ENCODE results near the gene PNPLA4. TPM values are rescaled to one million over a fixed set of nuclear protein-coding genes. Genes with fewer than 3 reads are reported as not detected.

The PNPLA4 gene
- total RNA-seq: 9.7 TPM
- long read RNA-seq, transcript PNPLA4-201 (7 exons, 3,372 nt): major isoform, 5 of 9 reads
- long read RNA-seq, partial matches to known transcripts: 3 of 9 reads
- long read RNA-seq, other reads (novel, unspliced or antisense): 0 of 9 reads

- Histone ChIP-seq H3K4me3 (peak within 1 kb of the TSS; percentile 57), H3K9me3 (no peaks in the 10 kb centered on the region), H3K27me3 (no peaks in the 10 kb centered on the region), H3K4me1 (no peaks in the 10 kb centered on the region), H3K27ac (peak within 1 kb of the TSS; percentile 83), H3K36me3 (no peaks in the 10 kb centered on the region)
- intact Hi-C loops (cut with DNase I): no loop called here
- DNase-seq (peak; percentile 93), ATAC-seq (peak; percentile 97)
- peak; percentile 34 for TF ChIP-seq CTCF (IDR thresholded peaks at IDR 0.05)
Observed at GRCh38 chrX:7927259-7928167, at the start of gene PNPLA4. Gene PNPLA4 (minus strand): TSS chrX:7927413. CDS start chrX:7926119, 1,294 bp downstream.

GRCh38 chrX:7972586-7972985 lies 45.4 kb upstream of the PNPLA4 start:
- ATAC-seq (no peak), DNase-seq (no peak)
- Histone ChIP-seq H3K27me3 (no peaks in the 10 kb centered on the region), H3K4me1 (no peaks in the 10 kb centered on the region), H3K4me3 (no peak overlapping the region), H3K9me3 (no peaks in the 10 kb centered on the region), H3K36me3 (no peaks in the 10 kb centered on the region), H3K27ac (no peak overlapping the region)
- TF ChIP-seq CTCF (IDR thresholded peaks at IDR 0.05): no peak
- intact Hi-C loops (cut with DNase I): no loop called here

- no peaks in the 10 kb centered on the region for H3K36me3 ChIP-seq
- no peaks in the 10 kb centered on the region for H3K27me3 ChIP-seq
- H3K4me3 ChIP-seq: no peak overlapping the region
- no peaks in the 10 kb centered on the region for H3K4me1 ChIP-seq
- intact Hi-C loops (cut with DNase I): no loop called here
- no peak for TF ChIP-seq CTCF (IDR thresholded peaks at IDR 0.05)
- ATAC-seq (no peak), DNase-seq (no peak)
- H3K27ac ChIP-seq: no peak overlapping the region
- no peaks in the 10 kb centered on the region for H3K9me3 ChIP-seq
Observed at GRCh38 chrX:7970428-7970827, 43.2 kb upstream of the PNPLA4 start.

- Histone ChIP-seq H3K4me3 (no peak overlapping the region), H3K4me1 (no peaks in the 10 kb centered on the region), H3K9me3 (no peaks in the 10 kb centered on the region), H3K27ac (no peak overlapping the region), H3K36me3 (no peaks in the 10 kb centered on the region), H3K27me3 (no peaks in the 10 kb centered on the region)
- no peak for ATAC-seq
- no peak for TF ChIP-seq CTCF (IDR thresholded peaks at IDR 0.05)
- DNase-seq: no peak
- intact Hi-C loops (cut with DNase I): no loop called here
Observed at GRCh38 chrX:7965436-7965835, 38.2 kb upstream of the PNPLA4 start.

- DNase-seq: no peak
- H3K4me3 ChIP-seq: no peak overlapping the region
- H3K4me1 ChIP-seq: no peaks in the 10 kb centered on the region
- no peaks in the 10 kb centered on the region for H3K27me3 ChIP-seq
- no peaks in the 10 kb centered on the region for H3K36me3 ChIP-seq
- no peaks in the 10 kb centered on the region for H3K9me3 ChIP-seq
- ATAC-seq: no peak
- intact Hi-C loops (cut with DNase I): no loop called here
- TF ChIP-seq CTCF (IDR thresholded peaks at IDR 0.05): no peak
- no peak overlapping the region for H3K27ac ChIP-seq
Observed at GRCh38 chrX:7960246-7960645, 33.0 kb upstream of the PNPLA4 start.

Measured in upper lobe of right lung (tissue), 1 donor.